IMR-90 (cell line): ENCODE results near the gene LSM14A. TPM values are rescaled to one million over a fixed set of nuclear protein-coding genes. Genes with fewer than 3 reads are reported as not detected.
"Not testable (repeated sequence)": the region's sequence is repeated elsewhere in the genome, so short reads cannot be mapped to it uniquely, and the experiment has no call there.

ENCODE experiments used
- ATAC-seq: fragments of 200-7000 bp; cut with Tn5 transposase; 2 replicates; pipeline ENCODE4 v1.9.1; 2020; ENCODE audit warnings: low read depth, mild to moderate bottlenecking, moderate library complexity
- BruUV-seq: library from RNA; stranded (reverse); fragments of 400-500 nt; replicated peaks from 2 replicates; lab custom pipeline; 2021; lab: Mats Ljungman, UMichigan
- CTCF ChIA-PET: fragments of 300-600 bp; formaldehyde crosslinking; extraction: SDS; loops from one replicate; lab custom pipeline; 2021; ENCODE audit warnings: antibody characterized with exemption; lab: Yijun Ruan, JAX
- POLR2A ChIA-PET: fragments of 300-600 bp; sonication (Branson Sonifier 250); formaldehyde crosslinking; loops from one replicate; lab custom pipeline; 2022; ENCODE audit warnings: antibody characterized with exemption; ENCODE audit not compliant: unreplicated experiment; lab: Charles Lee
- DNase-seq: peaks from one replicate; pipeline ENCODE4 v3.0.0; 2013
- H2AFZ ChIP-seq: replicated peaks from 2 replicates; pipeline ENCODE3; 2013; ENCODE audit warnings: low read length, mild to moderate bottlenecking; ENCODE audit not compliant: poor library complexity
- H2AK5ac ChIP-seq: 2 replicates; pipeline ENCODE4 v1.6.1; 2013; ENCODE audit warnings: low read depth, low read length, inconsistent platforms
- H2AK9ac ChIP-seq: replicated peaks from 2 replicates; pipeline ENCODE3; 2013; ENCODE audit warnings: mild to moderate bottlenecking, low read depth, low read length, moderate library complexity; ENCODE audit not compliant: poor library complexity
- H2BK120ac ChIP-seq: 2 replicates; pipeline ENCODE4 v1.6.1; 2013; ENCODE audit warnings: low read depth, low read length, inconsistent platforms
- H2BK15ac ChIP-seq: 3 replicates; pipeline ENCODE4 v1.6.1; 2013; ENCODE audit warnings: low read depth, low read length, inconsistent platforms
- H2BK20ac ChIP-seq: 2 replicates; pipeline ENCODE4 v1.6.1; 2013; ENCODE audit warnings: low read depth, mild to moderate bottlenecking, inconsistent platforms, low read length, moderate library complexity
- H2BK5ac ChIP-seq: 2 replicates; pipeline ENCODE4 v1.6.1; 2013; ENCODE audit warnings: mild to moderate bottlenecking, low read depth, low read length, inconsistent platforms; ENCODE audit not compliant: poor library complexity, severe bottlenecking
- H3K14ac ChIP-seq: replicated peaks from 2 replicates; pipeline ENCODE4 v1.6.1; 2013; ENCODE audit warnings: low read depth, low read length, inconsistent platforms
- H3K18ac ChIP-seq: 2 replicates; pipeline ENCODE4 v1.6.1; 2013; ENCODE audit warnings: low read depth, low read length, control low read depth
- H3K23ac ChIP-seq: 2 replicates; pipeline ENCODE4 v1.6.1; 2013; ENCODE audit warnings: low read depth, low read length, inconsistent platforms
- H3K27ac ChIP-seq: 2 replicates; pipeline ENCODE4 v1.5.1; 2013; ENCODE audit warnings: mild to moderate bottlenecking, control low read depth, low read length; ENCODE audit not compliant: insufficient read depth
- H3K27me3 ChIP-seq: 2 replicates; pipeline ENCODE4 v1.6.1; 2013; ENCODE audit warnings: low read length; ENCODE audit not compliant: control insufficient read depth, insufficient read depth
- H3K36me3 ChIP-seq: 2 replicates; pipeline ENCODE4 v1.6.1; 2013; ENCODE audit warnings: low read length, mixed read lengths; ENCODE audit not compliant: control insufficient read depth, insufficient read depth
- H3K4ac ChIP-seq: 2 replicates; pipeline ENCODE4 v1.6.1; 2013; ENCODE audit warnings: low read depth, low read length, inconsistent platforms
- H3K4me1 ChIP-seq: 2 replicates; pipeline ENCODE4 v1.6.1; 2013; ENCODE audit warnings: low read length, mixed read lengths; ENCODE audit not compliant: control insufficient read depth, insufficient read depth
- H3K4me2 ChIP-seq: 2 replicates; pipeline ENCODE4 v1.6.1; 2013; ENCODE audit warnings: low read depth, mild to moderate bottlenecking, control low read depth, low read length, moderate library complexity
- H3K4me3 ChIP-seq: 2 replicates; pipeline ENCODE4 v1.5.1; 2013; ENCODE audit warnings: low read depth, mild to moderate bottlenecking, control low read depth, low read length, moderate library complexity; ENCODE audit not compliant: insufficient read depth
- H3K56ac ChIP-seq: 2 replicates; pipeline ENCODE4 v1.6.1; 2013; ENCODE audit warnings: low read length, inconsistent platforms; ENCODE audit not compliant: insufficient read depth; ENCODE audit errors: extremely low read depth
- H3K79me1 ChIP-seq, 2 experiments: 2 replicates each; pipeline ENCODE4 v1.6.1; 2013; ENCODE audit warnings: low read length in 2 of 2, inconsistent platforms in 1 of 2, low read depth in 1 of 2
- H3K9ac ChIP-seq: 2 replicates; pipeline ENCODE4 v1.6.1; 2013; ENCODE audit warnings: low read depth, low read length, control low read depth
- H3K9me1 ChIP-seq: 2 replicates; pipeline ENCODE4 v1.6.1; 2013; ENCODE audit warnings: low read length, inconsistent platforms; ENCODE audit not compliant: insufficient read depth
- H3K9me3 ChIP-seq: 2 replicates; pipeline ENCODE4 v1.6.1; 2013; ENCODE audit warnings: low read length; ENCODE audit not compliant: control insufficient read depth, insufficient read depth
- H4K20me1 ChIP-seq: 2 replicates; pipeline ENCODE4 v1.6.1; 2013; ENCODE audit warnings: low read length, inconsistent platforms; ENCODE audit not compliant: insufficient read depth
- H4K5ac ChIP-seq: 2 replicates; pipeline ENCODE4 v1.6.1; 2013; ENCODE audit warnings: mild to moderate bottlenecking, low read depth, low read length, control low read depth
- H4K8ac ChIP-seq, 2 experiments: 2 replicates each; pipeline ENCODE4 v1.6.1; 2013; ENCODE audit warnings: low read depth in 2 of 2, low read length in 2 of 2, control low read depth in 1 of 2, inconsistent platforms in 1 of 2
- H4K91ac ChIP-seq: 2 replicates; pipeline ENCODE4 v1.6.1; 2013; ENCODE audit warnings: low read depth, low read length, inconsistent platforms; ENCODE audit not compliant: insufficient read depth
- WGBS, 2 experiments: methylation state at CpG; one replicate each; pipeline versions ENCODE4 v1.1.5 to v1.1.7; 2013; ENCODE audit warnings: missing lambda C conversion rate in 2 of 2; ENCODE audit not compliant: insufficient read length in 1 of 2; ENCODE audit errors: extremely low coverage in 2 of 2; 5-methylcytosine and 5-hydroxymethylcytosine counted together
- dilution Hi-C: fragments of 300-500 bp; cut with HindIII; formaldehyde crosslinking; loops from one replicate; pipeline ENCODE4 v1.14.3; 2018; ENCODE audit warnings: low sequenced_read_pairs; ENCODE audit not compliant: unreplicated experiment
- in situ Hi-C: fragments of 300-500 bp; cut with MboI; formaldehyde crosslinking; loops from 3 replicates; pipeline ENCODE4 v1.14.3; 2019; ENCODE audit warnings: low sequenced_read_pairs, inconsistent platforms, mixed read lengths
- intact Hi-C: fragments of 100-400 bp; cut with micrococcal nuclease; formaldehyde crosslinking; loops from 2 replicates; pipeline ENCODE4 v1.10.0; 2022
- polyA plus RNA-seq, 3 experiments: library from polyadenylated mRNA; depleted of rRNA; stranded (reverse); fragments of >200 nt; gene quantifications; 2 replicates each; pipeline ENCODE4 v1.2.3, GENCODE V29; 2012; ENCODE audit warnings: low replicate concordance in 1 of 3
- total RNA-seq: library from RNA; depleted of rRNA; stranded (reverse); fragments of >200 nt; gene quantifications from 2 replicates; pipeline ENCODE4 v1.2.3, GENCODE V29; 2012

The LSM14A gene
- total and polyA plus RNA-seq, 2 of the 4 experiments (the other 2 are of a cell fraction): 44.3 to 54.8 TPM

- H3K18ac ChIP-seq, H2AFZ ChIP-seq, H3K4ac ChIP-seq, H2BK15ac ChIP-seq, H3K27ac ChIP-seq, ATAC-seq, H2BK120ac ChIP-seq, POLR2A ChIA-PET, H3K14ac ChIP-seq, H3K4me1 ChIP-seq, H2BK20ac ChIP-seq, BruUV-seq, H3K56ac ChIP-seq, H2AK5ac ChIP-seq, H3K27me3 ChIP-seq, H4K91ac ChIP-seq, H2BK5ac ChIP-seq, H3K4me3 ChIP-seq, DNase-seq, H4K5ac ChIP-seq, CTCF ChIA-PET, dilution Hi-C loops, H3K9me1 ChIP-seq, in situ Hi-C loops, H3K9me3 ChIP-seq, H3K9ac ChIP-seq, H3K23ac ChIP-seq, H3K4me2 ChIP-seq, H4K8ac ChIP-seq, H2AK9ac ChIP-seq, H3K36me3 ChIP-seq, intact Hi-C loops: not testable (repeated sequence)
- Histone ChIP-seq H4K20me1 (peaks cover 18% of the 10 kb centered on the region), H3K79me1 (peaks cover 0 to 16% of the 10 kb centered on the region in 2 experiments; a peak in 3 of 4 replicates)
- no CpG with 5 or more reads among the region's 12 CpGs for WGBS, 2 experiments
Observed at GRCh38 chr19:34169475-34170199, 2.7 kb upstream of the LSM14A start.
